Endothelial cell of umbilical vein (primary cell): ENCODE results near the gene TRMT44. TPM values are rescaled to one million over a fixed set of nuclear protein-coding genes. Genes with fewer than 3 reads are reported as not detected.

Experiments
- BruUV-seq: library from RNA; stranded (reverse); fragments of 400-500 nt; replicated peaks from 2 replicates; lab custom pipeline; 2021; lab: Mats Ljungman, UMichigan
- CTCF ChIA-PET: fragments of 300-600, 350-600 bp; sonication (Branson Sonifier 250); formaldehyde crosslinking; loops from one replicate; lab custom pipeline; 2021; ENCODE audit warnings: antibody characterized with exemption, inconsistent platforms; lab: Charles Lee
- POLR2A ChIA-PET: fragments of 300-600, 350-600 bp; sonication (Branson Sonifier 250); formaldehyde crosslinking; loops from one replicate; lab custom pipeline; 2021; ENCODE audit warnings: antibody characterized with exemption, inconsistent platforms; lab: Charles Lee
- DNase-seq: peaks from one replicate; pipeline ENCODE4 v3.0.0-alpha.2; 2011; ENCODE audit warnings: low read depth, low spot score
- FAIRE-seq: peaks from 2 replicates; lab custom pipeline; 2011; peaks lifted over from hg19 to GRCh38; lab: Jason Lieb, UNC
- H2AFZ ChIP-seq: 2 replicates; pipeline ENCODE4 v1.6.0; 2012; ENCODE audit warnings: low read depth, low read length, control low read depth, inconsistent platforms
- H3K27ac ChIP-seq: 2 replicates; pipeline ENCODE4 v1.5.1; 2011; ENCODE audit warnings: low read depth, mild to moderate bottlenecking, control low read depth, low read length, moderate library complexity; ENCODE audit not compliant: insufficient read depth
- H3K27me3 ChIP-seq, 2 experiments: 2 replicates each; pipeline versions ENCODE4 v1.6.0 to v1.6.1; 2011; ENCODE audit warnings: low read length in 2 of 2, mixed read lengths in 1 of 2; ENCODE audit not compliant: control insufficient read depth in 2 of 2, insufficient read depth in 2 of 2
- H3K36me3 ChIP-seq, 2 experiments: 2 replicates in 1 of 2; 3 replicates in 1 of 2; pipeline ENCODE4 v1.5.1; 2011; ENCODE audit warnings: low read length in 2 of 2, mild to moderate bottlenecking in 1 of 2, moderate library complexity in 1 of 2; ENCODE audit not compliant: control insufficient read depth in 2 of 2, insufficient read depth in 2 of 2; ENCODE audit errors: extremely low read depth in 1 of 2
- H3K4me1 ChIP-seq: 3 replicates; pipeline ENCODE4 v1.5.1; 2011; ENCODE audit warnings: mild to moderate bottlenecking, low read length; ENCODE audit not compliant: control insufficient read depth, insufficient read depth; ENCODE audit errors: extremely low read depth
- H3K4me2 ChIP-seq: 2 replicates; pipeline ENCODE4 v1.6.1; 2011; ENCODE audit warnings: low read length, control low read depth, mixed read lengths; ENCODE audit not compliant: insufficient read depth
- H3K4me3 ChIP-seq, 3 experiments: fragments of 200-600 bp in 1 of 3; sonication (generic), shearing (Covaris generic) in 1 of 3; replicated peaks in 1 of 3; 2 replicates each; pipeline ENCODE4 v1.5.1; 2011 to 2016; ENCODE audit warnings: control low read depth in 3 of 3, low read length in 3 of 3, mild to moderate bottlenecking in 2 of 3, inconsistent platforms in 1 of 3, low read depth in 1 of 3, moderate library complexity in 1 of 3; ENCODE audit not compliant: insufficient read depth in 1 of 3
- H3K79me2 ChIP-seq: 2 replicates; pipeline ENCODE4 v1.6.0; 2012; ENCODE audit warnings: low read length, inconsistent platforms; ENCODE audit not compliant: control insufficient read depth, insufficient read depth
- H3K9ac ChIP-seq: replicated peaks from 2 replicates; pipeline ENCODE3; 2011; ENCODE audit warnings: low read length, control low read depth; ENCODE audit not compliant: insufficient read depth; ENCODE audit errors: extremely low read depth
- H3K9me1 ChIP-seq: replicated peaks from 3 replicates; pipeline ENCODE4 v1.6.0; 2011; ENCODE audit warnings: mild to moderate bottlenecking, low read length; ENCODE audit not compliant: control insufficient read depth, insufficient read depth; ENCODE audit errors: extremely low read depth
- H3K9me3 ChIP-seq: replicated peaks from 2 replicates; pipeline ENCODE4 v1.5.1; 2012; ENCODE audit warnings: low read length, inconsistent platforms; ENCODE audit not compliant: control insufficient read depth, insufficient read depth
- H4K20me1 ChIP-seq: replicated peaks from 2 replicates; pipeline ENCODE3; 2011; ENCODE audit warnings: mild to moderate bottlenecking, low read length; ENCODE audit not compliant: control insufficient read depth, insufficient read depth; ENCODE audit errors: extremely low read depth
- CTCF ChIP-seq, 2 donors: IDR thresholded peaks; 1 replicate in 1 of 2; 2 replicates in 1 of 2; pipeline ENCODE4 v1.5.1; 2011; ENCODE audit warnings: low read length in 2 of 2, mild to moderate bottlenecking in 2 of 2, moderate library complexity in 2 of 2, control low read depth in 1 of 2, inconsistent platforms in 1 of 2, low read depth in 1 of 2; ENCODE audit not compliant: insufficient read depth in 1 of 2; ENCODE audit errors: extremely low read depth in 1 of 2
- EZH2 ChIP-seq: IDR thresholded peaks from 2 replicates; pipeline ENCODE4 v1.6.1; 2012; ENCODE audit warnings: borderline replicate concordance, low read depth, mild to moderate bottlenecking, moderate library complexity, low read length, inconsistent platforms; ENCODE audit not compliant: severe bottlenecking
- FOS ChIP-seq: IDR thresholded peaks from 2 replicates; pipeline ENCODE4 v1.6.1; 2011; ENCODE audit warnings: mild to moderate bottlenecking, low read length, moderate library complexity, borderline replicate concordance; ENCODE audit not compliant: insufficient read depth
- GATA2 ChIP-seq: IDR thresholded peaks from 2 replicates; pipeline ENCODE4 v1.7.0; 2011; ENCODE audit warnings: low read depth, mild to moderate bottlenecking, moderate library complexity, mixed read lengths, low read length; ENCODE audit not compliant: insufficient read length, insufficient read depth
- JUN ChIP-seq: IDR thresholded peaks from 2 replicates; pipeline ENCODE4 v1.6.1; 2011; ENCODE audit warnings: borderline replicate concordance, low read depth; ENCODE audit not compliant: insufficient read length, insufficient read depth
- MAX ChIP-seq: IDR thresholded peaks from 2 replicates; pipeline ENCODE4 v1.6.1; 2011; ENCODE audit not compliant: insufficient read depth, insufficient read length
- MYC ChIP-seq: IDR thresholded peaks from one replicate; pipeline ENCODE4 v1.6.1; 2011; ENCODE audit warnings: mild to moderate bottlenecking, low read depth, low read length
- POLR2A ChIP-seq: IDR thresholded peaks from 2 replicates; pipeline ENCODE4 v1.6.1; 2012; ENCODE audit warnings: low read depth, mild to moderate bottlenecking, control low read depth, low read length
- POLR2AphosphoS5 ChIP-seq: IDR thresholded peaks from 2 replicates; pipeline ENCODE4 v1.6.1; 2012; ENCODE audit warnings: low read depth, mild to moderate bottlenecking, control low read depth, low read length, moderate library complexity; ENCODE audit not compliant: insufficient read depth
- dilution Hi-C: fragments of 300-500 bp; cut with MboI; formaldehyde crosslinking; loops from one replicate; pipeline ENCODE4 v1.15.0; 2019; ENCODE audit warnings: low sequenced_read_pairs; ENCODE audit not compliant: extremely low pct_ligation_motif_present
- intact Hi-C: fragments of 100-400 bp; cut with micrococcal nuclease; formaldehyde crosslinking; loops from one replicate; pipeline ENCODE4 v1.10.0; 2022
- polyA plus RNA-seq, 4 experiments: library from polyadenylated mRNA; depleted of rRNA in 3 of 4; stranded (reverse) in 3 of 4; unstranded in 1 of 4; fragments of >200 nt; gene quantifications; 2 replicates each; pipeline versions ENCODE4 v1.2.1 to v1.2.3, GENCODE V29; 2011 to 2012; ENCODE audit warnings: missing spikeins in 1 of 4
- total RNA-seq: library from RNA; stranded (reverse); gene quantifications from 2 replicates; pipeline ENCODE4 v1.2.3, GENCODE V29; 2021

The TRMT44 gene
- total and polyA plus RNA-seq, 2 donors (not counting 3 experiments of a cell fraction or from before 2014, with no cell fraction given): 10.4 to 17.3 TPM

- H3K27me3 ChIP-seq: no peaks in the 10 kb centered on the region
- no TSS peak for BruUV-seq
- H3K4me3 ChIP-seq: peak overlapping the region; percentile 21 to 54 (median 32)
- peak overlapping the region; percentile 53 for H2AFZ ChIP-seq
- CTCF ChIA-PET: interaction anchor here (1.3 to 2.5 kb wide), 2 partner anchors 33 to 259 kb away, joined by 3 to 6 read pairs; no protein-coding TSS in a partner anchor
- H3K9ac ChIP-seq: no peak overlapping the region
- no peaks in the 10 kb centered on the region for H3K36me3 ChIP-seq
- peaks cover 34% of the 10 kb centered on the region for H3K4me1 ChIP-seq
- dilution Hi-C loops: no loop called here
- intact Hi-C loops: no loop called here
- FAIRE-seq (no peak), DNase-seq (peak; percentile 38)
- H4K20me1 ChIP-seq: no peaks in the 10 kb centered on the region
- no peaks in the 10 kb centered on the region for H3K9me3 ChIP-seq
- POLR2A ChIA-PET: no interaction called here
- no peak overlapping the region for H3K27ac ChIP-seq
- TF ChIP-seq MAX (no peak), CTCF (IDR thresholded peaks at IDR 0.05; ENCODE audit: extremely low read depth in 1 of 2, insufficient read depth in 1 of 2, low read depth in 1 of 2, low read length in 2 of 2) (no peak), GATA2 (no peak), POLR2A (no peak), POLR2AphosphoS5 (no peak), JUN (no peak), FOS (no peak), EZH2 (no peak), MYC (no peak)
- H3K79me2 ChIP-seq: peaks cover 9% of the 10 kb centered on the region
- H3K9me1 ChIP-seq: no peaks in the 10 kb centered on the region
- peak overlapping the region; percentile 37 for H3K4me2 ChIP-seq
Measured at GRCh38 chr4:8435656-8436121, 4.9 kb upstream of the TRMT44 start.
